ENCODE results near the gene PTPRD.

DNA sequence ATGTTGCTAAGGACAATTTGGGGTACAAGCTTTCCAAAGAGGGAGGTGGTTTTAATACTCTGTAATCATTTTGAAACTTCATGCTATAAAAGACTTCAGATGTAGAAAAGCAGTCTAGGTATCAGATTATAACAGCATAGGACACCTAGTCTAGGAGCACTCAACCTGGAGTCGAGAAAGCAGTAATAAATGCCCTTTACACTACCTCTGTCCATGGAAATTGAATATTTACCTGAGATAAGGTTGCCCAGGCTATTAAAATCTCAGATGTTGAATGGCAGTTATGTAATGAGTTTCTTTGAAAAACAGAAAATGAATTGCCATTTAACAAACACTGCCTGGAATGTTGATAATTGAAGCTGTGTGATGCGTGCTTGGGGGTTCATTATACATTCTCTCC is 2251.4 kb downstream of the PTPRD start:
- TF ChIP-seq, protein P1, sequence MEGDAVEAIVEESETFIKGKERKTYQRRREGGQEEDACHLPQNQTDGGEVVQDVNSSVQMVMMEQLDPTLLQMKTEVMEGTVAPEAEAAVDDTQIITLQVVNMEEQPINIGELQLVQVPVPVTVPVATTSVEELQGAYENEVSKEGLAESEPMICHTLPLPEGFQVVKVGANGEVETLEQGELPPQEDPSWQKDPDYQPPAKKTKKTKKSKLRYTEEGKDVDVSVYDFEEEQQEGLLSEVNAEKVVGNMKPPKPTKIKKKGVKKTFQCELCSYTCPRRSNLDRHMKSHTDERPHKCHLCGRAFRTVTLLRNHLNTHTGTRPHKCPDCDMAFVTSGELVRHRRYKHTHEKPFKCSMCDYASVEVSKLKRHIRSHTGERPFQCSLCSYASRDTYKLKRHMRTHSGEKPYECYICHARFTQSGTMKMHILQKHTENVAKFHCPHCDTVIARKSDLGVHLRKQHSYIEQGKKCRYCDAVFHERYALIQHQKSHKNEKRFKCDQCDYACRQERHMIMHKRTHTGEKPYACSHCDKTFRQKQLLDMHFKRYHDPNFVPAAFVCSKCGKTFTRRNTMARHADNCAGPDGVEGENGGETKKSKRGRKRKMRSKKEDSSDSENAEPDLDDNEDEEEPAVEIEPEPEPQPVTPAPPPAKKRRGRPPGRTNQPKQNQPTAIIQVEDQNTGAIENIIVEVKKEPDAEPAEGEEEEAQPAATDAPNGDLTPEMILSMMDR (conservative IDR thresholded peaks at IDR 0.05; ENCODE audit: low read depth, low read length) = no peak
- no peak for TF ChIP-seq EZH2 (IDR thresholded peaks at IDR 0.05; ENCODE audit: borderline replicate concordance, low read depth, low read length, poor library complexity, severe bottlenecking)
